NCI-H146 (cell line): ENCODE data around the gene SLBP.
"Not testable (repeated sequence)": the region's sequence is repeated elsewhere in the genome, so short reads cannot be mapped to it uniquely, and the experiment has no call there.

Experiments
- DNase-seq: peaks from one replicate; lab custom pipeline; 2025; lab: John Stamatoyannopoulos, UW

SLBP gene

DNA sequence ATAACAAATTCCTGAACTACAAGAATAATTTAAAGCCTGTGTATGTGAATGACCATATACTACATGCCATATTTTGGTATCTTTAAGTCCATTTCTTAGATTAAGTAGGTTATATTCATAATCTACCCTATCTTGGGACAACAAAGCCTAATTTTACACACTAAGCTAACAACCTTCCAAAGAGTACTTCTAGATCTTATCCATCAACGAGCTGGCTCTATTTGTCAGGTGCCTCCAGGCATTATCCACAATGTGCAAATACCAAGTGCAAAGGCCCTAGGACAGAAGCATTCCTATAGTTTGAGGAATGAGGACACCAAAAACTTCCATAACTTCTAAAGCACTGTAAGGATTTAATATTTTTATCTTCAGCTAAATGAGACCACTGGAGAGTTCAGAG is 3.5 kb downstream of the SLBP start:
- no peak for DNase-seq

DNA sequence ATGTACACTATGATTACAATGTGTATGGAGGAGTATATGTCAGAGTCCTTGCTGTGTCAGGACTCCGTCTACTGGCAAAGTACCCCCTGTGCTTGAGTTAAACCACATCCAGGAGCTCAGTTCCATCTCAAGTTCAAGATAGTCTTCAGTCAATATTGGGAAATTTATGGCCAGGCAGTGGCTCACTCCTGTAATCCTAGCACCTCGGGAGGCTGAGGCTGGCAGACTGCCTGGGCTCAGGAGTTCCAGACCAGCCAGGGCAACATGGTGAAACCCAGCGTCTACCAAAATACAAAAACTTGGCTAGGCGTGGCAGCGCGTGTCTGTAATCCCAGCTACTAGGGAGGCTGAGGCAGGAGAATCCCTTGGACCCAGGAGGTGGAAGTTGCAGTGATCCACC is 5.8 kb downstream of the SLBP start:
- DNase-seq: no peak

DNA sequence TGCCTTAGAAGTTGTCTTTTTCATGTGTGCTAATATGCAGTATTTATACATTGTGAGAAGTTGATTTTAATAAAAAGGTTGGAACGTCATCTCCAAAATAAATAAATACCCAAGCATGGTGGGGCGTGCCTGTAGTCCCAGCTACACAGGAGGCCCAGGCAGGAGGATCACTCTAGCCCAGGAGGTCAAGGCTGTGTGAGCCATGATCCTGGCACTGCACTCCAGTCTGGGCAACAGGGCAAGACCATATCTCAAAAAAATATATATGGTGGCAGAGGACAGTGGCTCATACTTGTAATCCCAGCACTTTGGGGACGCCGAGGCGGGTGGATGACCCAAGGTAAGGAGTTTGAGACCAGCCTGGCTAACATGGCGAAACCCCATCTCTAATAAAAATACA is 6.4 kb downstream of the SLBP start:
- DNase-seq: no peak

DNA sequence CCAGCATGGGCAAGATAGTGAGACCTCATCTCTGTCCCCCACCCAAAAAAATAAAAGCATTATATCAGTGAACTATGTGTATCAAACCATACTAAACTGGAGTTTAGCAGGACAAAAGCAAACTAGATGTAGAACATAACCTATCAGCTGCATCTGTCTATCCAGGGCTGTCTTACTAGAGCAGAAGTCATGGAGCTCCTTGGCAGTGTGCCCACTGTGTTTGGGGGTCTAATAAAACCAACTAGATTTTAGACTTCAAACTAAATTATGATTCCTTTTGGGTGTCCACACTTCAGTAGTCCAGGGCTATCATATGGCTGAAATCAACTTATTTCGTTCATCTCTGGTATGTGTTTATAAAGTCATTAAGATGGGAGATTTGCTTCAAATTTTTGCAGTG is 8.3 kb downstream of the SLBP start:
- DNase-seq: no peak

- DNase-seq: not testable (repeated sequence)
These were observed 10.4 kb downstream of the SLBP start for GRCh38 chr4:1701671-1702070.

DNA sequence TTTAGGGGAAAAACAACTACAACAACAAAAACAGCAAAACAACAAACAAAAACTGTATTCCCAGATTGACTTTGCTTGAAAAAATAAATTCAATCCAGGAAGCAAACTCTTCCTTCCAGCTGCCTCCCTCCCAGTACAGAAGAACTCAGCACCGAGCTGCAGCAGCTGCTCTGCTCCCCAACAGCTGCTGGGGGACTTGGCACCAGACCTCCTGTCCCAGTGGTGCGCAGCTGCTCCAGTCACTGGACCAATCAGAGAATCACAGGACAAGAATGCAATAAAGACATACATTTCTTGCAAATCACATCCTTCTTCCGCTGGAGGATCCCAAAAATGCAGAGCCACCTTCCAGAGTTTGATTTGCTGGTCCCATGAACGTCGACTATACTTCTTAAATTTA is 16.2 kb downstream of the SLBP start:
- no peak for DNase-seq

GRCh38 chr4:1693131-1693896 is 18.8 kb downstream of the SLBP start:
- peak; percentile 68 for DNase-seq

DNA sequence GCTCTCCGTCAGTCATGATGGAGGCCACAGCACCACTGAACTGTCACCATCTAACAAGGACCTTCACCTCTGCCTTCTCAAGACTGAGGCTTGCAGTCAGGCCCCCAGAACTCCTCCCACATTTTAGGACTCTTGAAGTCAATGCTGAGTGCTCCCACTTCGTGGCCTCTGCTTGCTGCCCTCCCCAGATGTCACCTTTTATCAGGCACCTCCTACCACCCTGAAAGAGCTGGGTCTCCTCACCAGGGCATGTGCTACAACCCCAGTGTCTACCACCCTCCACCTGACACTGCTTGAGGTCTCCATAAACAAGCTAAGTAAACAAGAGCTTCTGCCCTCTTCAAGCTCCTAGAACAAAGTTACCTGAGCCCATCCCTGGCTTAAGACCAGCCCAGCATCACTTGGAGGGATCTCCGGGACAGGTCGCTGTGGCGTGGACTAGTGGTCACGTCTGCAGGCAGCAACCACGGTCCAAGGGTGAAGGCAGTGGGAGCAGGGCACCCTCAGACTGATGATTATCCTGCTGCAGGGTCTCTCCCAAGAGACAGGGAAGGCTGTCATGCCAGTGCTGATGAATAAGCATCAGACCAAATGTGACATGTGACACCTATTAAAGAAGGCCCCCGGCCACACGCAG is 20.3 kb downstream of the SLBP start:
- no peak for DNase-seq

- DNase-seq: no peak
These were observed 21.4 kb downstream of the SLBP start for GRCh38 chr4:1690698-1691097.

DNA sequence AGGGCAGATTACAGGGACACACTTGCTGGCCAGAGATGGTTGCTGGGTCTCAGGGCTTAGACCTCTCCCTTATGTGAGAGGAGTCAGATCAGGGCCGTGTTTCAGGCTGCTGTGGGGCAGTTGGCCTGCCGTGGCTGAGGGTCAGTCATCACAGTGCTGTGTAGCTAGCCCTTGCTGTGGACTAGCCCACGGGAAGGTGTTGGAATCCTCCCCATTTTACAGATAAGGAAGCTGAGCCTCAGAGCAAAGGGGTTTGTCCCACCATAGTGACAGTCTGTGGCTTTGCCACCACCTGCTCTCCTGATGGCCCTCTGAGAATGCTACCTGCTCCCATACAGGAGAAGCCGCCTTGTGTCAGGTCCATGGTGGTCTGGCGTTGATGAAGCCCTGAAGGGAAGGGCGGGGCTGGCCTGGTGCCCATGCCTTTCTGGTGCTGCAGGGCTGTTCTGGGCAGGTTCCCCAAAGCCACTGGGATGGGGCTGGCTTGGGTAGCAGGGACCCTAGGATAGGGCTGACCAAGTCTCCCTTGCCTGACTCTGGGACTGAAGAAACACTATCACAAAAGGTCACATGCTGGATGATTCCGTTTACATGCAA is 25.6 kb downstream of the SLBP start:
- no peak for DNase-seq

DNA sequence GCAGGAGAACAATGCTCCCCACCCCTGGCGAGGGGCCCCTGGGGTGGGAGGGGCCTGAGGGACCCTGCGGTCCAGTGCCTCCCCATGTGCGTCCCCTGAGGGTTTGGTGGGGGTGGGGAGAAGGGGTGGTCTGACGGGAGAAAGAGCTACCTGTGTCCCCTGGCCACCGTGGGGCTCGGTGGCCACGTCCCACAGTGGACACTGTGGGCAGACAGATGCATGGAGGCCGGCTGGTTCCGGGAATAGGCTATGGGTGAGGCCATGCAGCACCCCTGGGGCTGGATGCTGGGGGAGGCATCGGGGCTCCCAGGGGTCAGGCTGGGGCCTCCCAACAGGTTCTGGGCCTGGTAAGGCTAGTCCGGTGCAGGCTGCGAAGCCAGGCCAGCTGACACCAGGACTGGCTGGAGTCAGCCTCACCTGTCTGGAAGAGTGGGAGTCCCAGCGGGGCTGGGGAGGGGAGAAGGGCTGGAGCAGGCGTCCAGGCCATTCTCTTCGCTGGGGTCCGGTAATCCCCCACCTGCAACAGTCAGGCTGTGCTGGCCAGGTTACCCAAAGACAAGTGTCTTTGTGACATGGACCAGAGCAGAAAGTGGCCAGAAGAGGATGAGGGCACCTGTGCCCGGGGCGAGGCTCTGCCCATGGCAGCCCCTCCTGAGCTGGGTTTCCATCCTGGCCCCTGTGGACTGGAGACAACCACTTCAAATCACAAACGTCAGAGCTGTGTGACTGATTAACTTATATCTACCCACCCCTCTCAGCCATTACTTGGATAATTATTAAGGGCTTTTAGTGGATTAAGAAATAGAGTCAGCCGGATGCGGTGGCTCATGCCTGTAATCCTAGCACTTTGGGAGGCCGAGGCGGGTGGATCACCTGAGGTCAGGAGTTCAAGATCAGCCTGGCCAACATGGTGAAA is 26.6 kb downstream of the SLBP start:
- DNase-seq: no peak

- DNase-seq: no peak
These were observed 27.4 kb downstream of the SLBP start for GRCh38 chr4:1684506-1685234.

- DNase-seq: peak; percentile 85
These were observed 28.2 kb downstream of the SLBP start, which contains the start of gene FAM53A for GRCh38 chr4:1683736-1684505. FAM53A (minus strand) TSS chr4:1684313; CDS start chr4:1668741, 15,572 bp downstream.

- peak; percentile 39 for DNase-seq
These were observed 28.8 kb downstream of the SLBP start for GRCh38 chr4:1683261-1683735.

DNA sequence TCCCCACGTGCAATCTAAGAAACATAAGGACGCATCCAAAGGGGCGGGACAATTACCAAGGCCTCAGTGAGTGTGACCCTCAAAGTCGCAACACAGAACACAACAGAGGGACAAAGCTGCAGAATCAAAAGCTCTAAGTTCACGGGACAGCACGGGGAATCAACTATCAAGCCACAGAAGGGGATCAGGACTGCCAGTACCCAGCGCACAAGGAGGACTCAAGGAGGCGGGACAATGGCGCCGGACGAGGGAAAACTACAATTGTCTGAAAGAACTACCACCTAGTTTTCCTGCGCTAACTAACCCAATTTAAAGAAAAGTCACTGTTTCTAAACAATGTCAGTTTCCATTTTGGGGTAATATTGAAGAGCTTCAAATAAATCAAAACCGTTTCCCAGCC is 29.3 kb downstream of the SLBP start:
- no peak for DNase-seq

- no peak for DNase-seq
These were observed 33.9 kb downstream of the SLBP start for GRCh38 chr4:1678244-1678643.

DNA sequence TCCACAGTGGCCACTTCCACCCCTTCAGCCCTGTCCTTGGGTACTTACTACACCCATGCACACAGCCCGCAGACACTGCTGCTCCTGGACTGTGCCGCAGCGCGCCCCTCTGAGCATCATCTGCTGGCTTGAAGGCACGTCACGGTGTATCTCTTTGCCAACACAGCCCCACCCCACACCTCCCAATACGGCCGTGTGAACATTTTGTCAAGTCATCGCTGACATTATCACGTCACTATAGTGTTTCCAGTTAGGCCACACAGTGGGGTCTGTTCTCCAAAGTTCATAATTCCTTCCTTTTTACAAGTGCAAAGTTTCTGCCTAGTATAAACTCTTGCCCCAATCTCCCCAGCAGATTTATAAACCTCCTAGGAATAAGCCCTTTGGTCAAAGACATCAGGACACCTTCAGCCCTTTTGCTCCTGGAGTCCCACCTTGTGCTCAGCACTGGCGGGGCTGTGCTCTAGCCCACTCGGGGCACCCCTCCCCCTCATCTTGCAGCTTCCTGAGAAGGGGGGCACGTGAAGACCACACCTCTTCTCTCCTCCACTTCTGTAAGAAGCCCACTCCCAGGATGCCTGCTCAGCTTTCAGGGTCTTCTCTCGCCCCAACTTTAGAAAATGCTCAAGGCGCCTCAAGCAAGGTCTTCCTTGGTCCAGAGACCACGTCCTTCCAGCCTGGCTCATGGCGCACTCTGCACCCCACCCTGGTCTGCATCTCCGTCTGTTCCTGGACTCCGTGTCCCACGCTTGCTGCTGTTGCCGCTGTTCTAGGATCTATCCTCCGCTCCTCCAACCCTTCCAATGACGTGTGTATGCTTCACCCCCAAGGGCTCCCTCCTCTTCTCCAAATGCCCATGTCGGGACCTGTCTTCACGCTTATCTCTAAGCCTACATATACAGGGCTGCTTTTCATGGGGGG is 35.3 kb downstream of the SLBP start:
- DNase-seq: no peak

GRCh38 chr4:1675802-1676137 is 36.3 kb downstream of the SLBP start:
- DNase-seq: no peak

- no peak for DNase-seq
These were observed 36.9 kb downstream of the SLBP start for GRCh38 chr4:1675136-1675801.
